ES-I3 (cell line): ENCODE measurements around the gene PPIA.
"Not testable (repeated sequence)": the region's sequence is repeated elsewhere in the genome, so short reads cannot be mapped to it uniquely, and the experiment has no call there.

Source experiments
- H3K36me3 ChIP-seq: 2 replicates; pipeline ENCODE4 v1.6.1; 2013; ENCODE audit warnings: mild to moderate bottlenecking, low read length, control low read depth, moderate library complexity; ENCODE audit not compliant: insufficient read depth
- H3K4me1 ChIP-seq: 2 replicates; pipeline ENCODE4 v1.6.1; 2013; ENCODE audit warnings: mild to moderate bottlenecking, control low read depth, low read length; ENCODE audit not compliant: insufficient read depth
- H3K9ac ChIP-seq: 2 replicates; pipeline ENCODE4 v1.6.1; 2013; ENCODE audit warnings: low read depth, mild to moderate bottlenecking, low read length, moderate library complexity
- H3K9me3 ChIP-seq: 2 replicates; pipeline ENCODE4 v1.6.1; 2013; ENCODE audit warnings: mild to moderate bottlenecking, low read length, moderate library complexity; ENCODE audit not compliant: control insufficient read depth, insufficient read depth

The PPIA gene

GRCh38 chr7:44811093-44811492, 14.6 kb downstream of the PPIA start:
- H3K9me3 ChIP-seq: no peaks in the 10 kb centered on the region
- no peak overlapping the region for H3K9ac ChIP-seq
- no peaks in the 10 kb centered on the region for H3K4me1 ChIP-seq
- no peaks in the 10 kb centered on the region for H3K36me3 ChIP-seq

- Histone ChIP-seq H3K9me3 (no peaks in the 10 kb centered on the region), H3K4me1 (no peaks in the 10 kb centered on the region), H3K36me3 (no peaks in the 10 kb centered on the region), H3K9ac (no peak overlapping the region)
Observed at GRCh38 chr7:44811571-44811970, 15.1 kb downstream of the PPIA start.

DNA sequence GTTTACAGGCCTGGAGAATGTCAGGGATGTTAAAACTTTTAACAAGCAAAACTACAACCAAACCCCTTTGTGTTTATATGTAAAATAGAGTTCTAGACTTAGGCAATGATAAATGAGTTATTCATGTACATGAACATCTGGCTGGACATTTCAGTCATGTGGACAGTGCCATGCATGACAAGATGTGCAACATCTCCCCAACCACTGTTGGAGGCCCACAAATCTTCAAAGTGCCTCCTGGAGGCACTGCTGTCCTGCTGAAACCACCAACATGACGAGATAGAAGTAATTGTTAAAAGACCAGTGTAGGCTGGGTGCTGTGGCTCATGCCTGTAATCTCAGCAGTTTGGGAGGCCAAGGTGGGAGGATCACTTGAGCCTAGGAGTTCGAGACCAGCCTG, 18.4 kb downstream of the PPIA start:
- no peaks in the 10 kb centered on the region for H3K9me3 ChIP-seq
- H3K4me1 ChIP-seq: no peaks in the 10 kb centered on the region
- H3K9ac ChIP-seq: no peak overlapping the region
- no peaks in the 10 kb centered on the region for H3K36me3 ChIP-seq

DNA sequence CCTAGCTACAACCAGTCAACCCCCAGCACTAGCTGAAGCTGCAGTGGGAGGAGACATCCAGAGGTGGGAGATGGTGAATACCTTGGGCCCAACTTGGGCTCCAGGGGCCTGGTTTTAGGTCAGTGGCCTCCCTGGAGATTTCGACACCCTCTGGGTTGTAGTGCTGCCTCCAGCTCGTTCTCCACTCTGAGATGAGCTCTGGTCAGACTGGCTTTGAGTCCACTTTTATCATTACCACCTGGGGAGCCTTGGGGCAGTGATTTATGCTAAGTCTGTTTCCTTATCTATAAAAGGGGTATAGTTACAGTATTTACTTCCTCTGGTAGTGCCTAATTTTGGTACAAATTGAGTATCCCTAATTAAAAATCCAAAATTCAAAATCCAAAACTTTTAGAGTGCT, 22.8 kb downstream of the PPIA start:
- Histone ChIP-seq H3K4me1 (peaks cover 4% of the 10 kb centered on the region; the same call in 1 of the 2 replicates), H3K9me3 (no peaks in the 10 kb centered on the region), H3K36me3 (no peaks in the 10 kb centered on the region), H3K9ac (no peak overlapping the region)

DNA sequence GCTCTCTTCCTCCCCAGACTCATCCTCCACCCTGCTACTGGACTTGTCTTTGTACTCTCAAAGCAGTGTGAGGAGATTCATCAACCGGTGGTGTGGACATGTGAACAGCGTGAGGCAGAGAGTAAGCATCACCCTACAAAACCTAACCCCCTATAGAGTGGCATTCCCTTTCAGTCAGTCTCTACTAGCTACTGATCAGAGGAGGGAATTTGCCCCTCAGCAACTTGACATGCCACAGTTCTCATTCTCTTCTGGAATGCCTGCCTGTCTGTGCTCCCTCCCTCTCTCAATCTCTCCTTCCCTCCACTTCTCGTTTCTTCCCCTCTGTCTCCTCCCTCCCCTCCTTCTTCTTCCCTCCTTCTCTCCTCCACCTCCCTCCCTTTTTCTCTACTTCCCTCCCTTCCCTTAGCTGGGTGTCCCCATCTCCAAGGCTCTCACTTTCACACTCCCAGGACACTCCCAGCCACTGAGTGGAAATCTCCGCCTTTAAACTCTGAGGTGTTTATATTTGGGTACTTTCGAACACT, 26.8 kb downstream of the PPIA start:
- 0 out of 2 replicates have a peak, but pooled peaks cover 5% of the 10 kb centered on the region for H3K36me3 ChIP-seq
- no peak overlapping the region for H3K9ac ChIP-seq
- H3K4me1 ChIP-seq: peaks cover 4% of the 10 kb centered on the region; the same call in 1 of the 2 replicates
- no peaks in the 10 kb centered on the region for H3K9me3 ChIP-seq

DNA sequence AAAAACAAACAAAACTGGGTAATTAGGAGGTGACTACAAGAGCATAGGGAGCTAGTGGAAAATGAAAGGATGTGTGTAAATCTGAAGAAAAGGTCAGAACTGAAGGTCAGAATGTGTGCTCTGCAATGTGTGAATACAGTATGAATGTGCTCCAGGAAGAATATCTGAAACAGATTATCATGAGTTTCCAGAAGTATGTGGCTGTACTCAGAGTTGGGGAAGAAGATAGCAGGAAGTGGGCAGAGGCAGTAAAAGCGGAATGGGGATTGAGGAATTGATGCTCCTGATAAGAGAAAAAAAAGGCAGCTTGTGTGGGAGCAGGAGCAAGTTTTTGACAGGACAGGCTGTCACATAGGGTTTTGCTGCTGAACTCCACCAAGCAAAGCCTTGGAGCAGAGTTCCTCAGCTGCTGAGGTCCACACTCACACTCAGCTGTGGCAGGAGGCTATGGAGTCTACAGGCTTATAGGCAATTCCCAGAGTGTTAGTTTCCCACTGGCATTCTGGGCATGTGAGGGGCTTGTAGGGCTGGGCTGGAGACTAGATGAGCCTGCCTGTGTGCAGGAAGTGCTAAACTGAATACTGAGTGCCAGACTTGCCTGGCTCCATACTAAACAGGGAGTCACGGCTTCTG, 28.5 kb downstream of the PPIA start:
- peaks cover 4% of the 10 kb centered on the region; the same call in 1 of the 2 replicates for H3K4me1 ChIP-seq

DNA sequence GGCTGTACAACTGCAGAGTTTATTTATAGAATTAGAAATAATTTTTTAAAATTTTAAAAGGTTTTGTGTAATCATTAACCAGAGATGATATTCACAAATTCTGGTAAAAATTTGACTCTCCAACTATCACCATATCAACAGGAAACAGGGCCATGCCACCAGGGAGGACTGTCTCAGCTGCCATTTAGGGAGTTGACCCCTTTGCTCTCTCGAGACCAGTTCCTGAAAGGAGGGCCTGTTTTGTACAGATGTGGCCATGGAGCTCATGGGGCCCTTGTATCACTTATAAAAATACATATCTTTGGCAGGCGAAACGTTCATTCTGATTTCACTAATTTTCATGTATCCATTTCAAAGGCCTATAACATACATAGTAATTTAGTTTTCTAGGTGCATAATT, 31.1 kb downstream of the PPIA start:
- H3K36me3 ChIP-seq: peaks cover 30% of the 10 kb centered on the region
- peaks cover 4% of the 10 kb centered on the region; the same call in 1 of the 2 replicates for H3K4me1 ChIP-seq
- H3K9ac ChIP-seq: no peak overlapping the region
- no peaks in the 10 kb centered on the region for H3K9me3 ChIP-seq

More for the DNA sequence above, 28.5 kb downstream of the PPIA start:
- Histone ChIP-seq H3K9me3 (no peaks in the 10 kb centered on the region), H3K9ac (no peak overlapping the region), H3K36me3 (peaks cover 18% of the 10 kb centered on the region)

GRCh38 chr7:44838751-44839150, 42.3 kb downstream of the PPIA start:
- peaks cover 7% of the 10 kb centered on the region for H3K36me3 ChIP-seq
- H3K9ac ChIP-seq: no peak overlapping the region
- H3K4me1 ChIP-seq: no peaks in the 10 kb centered on the region
- H3K9me3 ChIP-seq: no peaks in the 10 kb centered on the region

DNA sequence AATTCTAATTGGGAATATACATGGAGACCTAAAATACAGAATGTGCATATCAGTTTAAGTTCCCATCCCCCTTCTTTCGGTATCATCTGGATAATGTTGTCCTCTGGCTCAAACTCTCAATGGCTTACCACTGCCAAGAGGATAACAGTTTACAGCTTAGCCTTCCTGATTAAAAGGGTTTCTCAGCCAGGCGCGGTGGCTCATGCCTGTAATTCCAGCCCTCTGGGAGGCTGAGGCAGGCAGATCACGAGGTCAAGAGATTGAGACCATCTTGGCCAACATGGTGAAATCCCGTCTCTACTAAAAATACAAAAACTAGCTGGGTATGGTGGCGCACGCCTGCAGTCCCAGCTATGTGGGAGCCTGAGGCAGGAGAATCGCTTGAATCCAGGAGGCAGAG, 46.2 kb downstream of the PPIA start:
- H3K9ac ChIP-seq, H3K4me1 ChIP-seq, H3K9me3 ChIP-seq, H3K36me3 ChIP-seq: not testable (repeated sequence)

- not testable (repeated sequence) for H3K9ac ChIP-seq, H3K9me3 ChIP-seq, H3K4me1 ChIP-seq, H3K36me3 ChIP-seq
Observed at GRCh38 chr7:44843440-44843839, 47.0 kb downstream of the PPIA start.

DNA sequence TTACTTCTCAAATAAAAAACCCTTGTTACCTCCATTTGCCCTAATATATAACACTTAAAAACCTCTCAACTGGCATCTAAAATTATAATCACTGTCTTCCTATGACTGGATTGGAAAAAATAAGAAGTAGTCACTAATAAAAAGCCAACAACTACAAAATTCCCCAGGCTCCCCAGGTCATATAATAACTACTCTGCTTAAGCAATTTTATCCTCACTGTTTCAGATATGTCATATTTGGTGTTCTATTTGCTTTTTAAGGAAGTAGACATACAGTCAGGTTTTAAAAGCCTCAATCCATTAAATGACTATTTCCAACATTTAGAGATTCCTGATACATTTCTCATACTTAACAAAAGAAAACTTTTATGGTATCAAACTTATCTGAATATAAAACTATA, 49.0 kb downstream of the PPIA start:
- no peaks in the 10 kb centered on the region for H3K4me1 ChIP-seq
- H3K9me3 ChIP-seq: no peaks in the 10 kb centered on the region
- H3K36me3 ChIP-seq: peaks cover 7% of the 10 kb centered on the region
- no peak overlapping the region for H3K9ac ChIP-seq

DNA sequence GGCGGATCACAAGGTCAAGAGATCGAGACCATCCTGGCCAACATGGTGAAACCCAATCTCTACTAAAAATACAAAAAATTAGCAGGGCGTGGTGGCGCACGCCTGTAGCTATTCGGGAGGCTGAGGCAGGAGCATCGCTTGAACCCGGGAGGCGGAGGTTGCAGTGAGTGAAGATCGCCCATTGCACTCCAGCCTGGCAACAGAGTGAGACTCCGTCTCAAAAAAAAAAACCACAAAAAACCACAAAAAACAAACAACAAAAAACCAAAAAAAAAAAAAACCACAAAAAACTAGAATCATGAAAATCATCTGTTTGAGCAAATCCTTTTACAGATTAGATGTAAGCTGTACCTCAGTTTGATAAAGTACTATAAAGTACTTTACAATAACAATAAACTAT, 49.9 kb downstream of the PPIA start:
- H3K9ac ChIP-seq: peak overlapping the region; percentile 91
- not testable (repeated sequence) for H3K36me3 ChIP-seq, H3K4me1 ChIP-seq, H3K9me3 ChIP-seq

- Histone ChIP-seq H3K36me3 (no peaks in the 10 kb centered on the region), H3K9ac (peak overlapping the region; percentile 91), H3K9me3 (no peaks in the 10 kb centered on the region), H3K4me1 (no peaks in the 10 kb centered on the region)
Observed at GRCh38 chr7:44846816-44847508, 50.5 kb downstream of the PPIA start.

DNA sequence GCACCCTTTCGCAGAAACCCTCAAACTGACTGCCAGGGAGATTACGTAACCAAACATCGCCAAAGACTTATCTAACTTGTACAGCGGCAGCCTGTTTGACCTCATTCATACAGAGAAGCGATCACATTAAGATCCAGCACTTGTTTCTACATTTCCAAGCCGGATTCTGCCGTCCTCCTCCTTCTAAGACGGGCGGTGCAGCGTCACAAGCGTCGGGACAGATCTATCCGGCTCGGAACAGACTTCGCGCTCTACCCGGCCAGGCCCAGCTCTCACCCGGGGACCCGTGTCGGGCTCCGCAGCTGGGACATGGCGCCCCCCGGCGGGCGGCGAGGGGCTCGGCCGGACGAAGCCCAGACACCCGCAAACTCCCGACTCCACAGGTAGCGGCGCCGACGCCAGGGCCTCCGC, 51.0 kb downstream of the PPIA start:
- H3K9me3 ChIP-seq: no peaks in the 10 kb centered on the region
- no peaks in the 10 kb centered on the region for H3K4me1 ChIP-seq
- no peaks in the 10 kb centered on the region for H3K36me3 ChIP-seq
- H3K9ac ChIP-seq: peak overlapping the region; percentile 91
